Mesenchymal stem cell (in vitro differentiated cells and primary cell): Measurements from ENCODE around the gene DDN. TPM values are rescaled to one million over a fixed set of nuclear protein-coding genes. Genes with fewer than 3 reads are reported as not detected.

Source experiments
- DNase-seq: peaks from one replicate; pipeline ENCODE4 v3.0.0-alpha.2; 2013
- H2AFZ ChIP-seq: one replicate; pipeline ENCODE4 v1.6.1; 2013; ENCODE audit warnings: low read depth, mild to moderate bottlenecking, control low read depth, inconsistent platforms, low read length, moderate library complexity
- H2AK5ac ChIP-seq: 2 replicates; pipeline ENCODE4 v1.6.1; 2013; ENCODE audit warnings: low read length, moderate library complexity, mild to moderate bottlenecking, inconsistent platforms; ENCODE audit not compliant: severe bottlenecking
- H2BK120ac ChIP-seq: one replicate; pipeline ENCODE4 v1.6.1; 2013; ENCODE audit warnings: low read depth, mild to moderate bottlenecking, inconsistent platforms, low read length, moderate library complexity
- H2BK12ac ChIP-seq, 2 experiments: one replicate each; pipeline ENCODE4 v1.6.1; 2013; ENCODE audit warnings: inconsistent platforms in 2 of 2, low read length in 2 of 2, mild to moderate bottlenecking in 2 of 2, moderate library complexity in 2 of 2, control low read depth in 1 of 2
- H2BK15ac ChIP-seq: one replicate; pipeline ENCODE4 v1.6.1; 2013; ENCODE audit warnings: mild to moderate bottlenecking, low read depth, inconsistent platforms; ENCODE audit not compliant: poor library complexity, severe bottlenecking
- H2BK5ac ChIP-seq: 2 replicates; pipeline ENCODE4 v1.6.1; 2013; ENCODE audit warnings: low read depth, mild to moderate bottlenecking, low read length, control low read depth, inconsistent platforms; ENCODE audit not compliant: poor library complexity, severe bottlenecking
- H3K14ac ChIP-seq, 2 experiments: one replicate each; pipeline ENCODE4 v1.6.1; 2013; ENCODE audit warnings: inconsistent platforms in 2 of 2, low read length in 2 of 2, control low read depth in 1 of 2, mild to moderate bottlenecking in 1 of 2, moderate library complexity in 1 of 2
- H3K18ac ChIP-seq, 2 experiments: one replicate each; pipeline ENCODE4 v1.6.1; 2013; ENCODE audit warnings: inconsistent platforms in 2 of 2, low read length in 2 of 2, control low read depth in 1 of 2, low read depth in 1 of 2, mild to moderate bottlenecking in 1 of 2
- H3K23ac ChIP-seq, 2 experiments: one replicate each; pipeline ENCODE4 v1.6.1; 2013; ENCODE audit warnings: inconsistent platforms in 2 of 2, low read length in 2 of 2, mild to moderate bottlenecking in 2 of 2, moderate library complexity in 2 of 2, control low read depth in 1 of 2
- H3K27ac ChIP-seq: 2 replicates; pipeline ENCODE4 v1.5.1; 2013; ENCODE audit warnings: mild to moderate bottlenecking, moderate library complexity, low read length, control low read depth, inconsistent platforms; ENCODE audit not compliant: poor library complexity, severe bottlenecking
- H3K27me3 ChIP-seq, 2 experiments: 2 replicates each; pipeline versions ENCODE4 v1.6.1 to v1.7.0; 2013; ENCODE audit warnings: low read length in 2 of 2, mild to moderate bottlenecking in 2 of 2, moderate library complexity in 2 of 2, control low read depth in 1 of 2, inconsistent platforms in 1 of 2; ENCODE audit not compliant: control insufficient read depth in 1 of 2, insufficient read depth in 1 of 2
- H3K36me3 ChIP-seq, 2 experiments: 2 replicates each; pipeline versions ENCODE4 v1.6.1 to v1.7.0; 2013; ENCODE audit warnings: low read length in 2 of 2, control low read depth in 1 of 2, inconsistent platforms in 1 of 2, low read depth in 1 of 2, mild to moderate bottlenecking in 1 of 2; ENCODE audit not compliant: insufficient read depth in 2 of 2, control insufficient read depth in 1 of 2
- H3K4ac ChIP-seq, 2 experiments: one replicate each; pipeline ENCODE4 v1.6.1; 2013; ENCODE audit warnings: inconsistent platforms in 2 of 2, low read length in 2 of 2, mild to moderate bottlenecking in 2 of 2, moderate library complexity in 2 of 2, control low read depth in 1 of 2, low read depth in 1 of 2
- H3K4me1 ChIP-seq: 2 replicates; pipeline ENCODE4 v1.6.1; 2013; ENCODE audit warnings: low read depth, low read length, control low read depth; ENCODE audit not compliant: control insufficient read depth, insufficient read depth
- H3K4me2 ChIP-seq: 2 replicates; pipeline ENCODE4 v1.6.1; 2013; ENCODE audit warnings: low read length, mild to moderate bottlenecking, inconsistent platforms; ENCODE audit not compliant: poor library complexity, severe bottlenecking
- H3K4me3 ChIP-seq, 2 experiments: 2 replicates each; pipeline versions ENCODE4 v1.5.1 to v1.7.0; 2013; ENCODE audit warnings: low read length in 2 of 2, mild to moderate bottlenecking in 2 of 2, control low read depth in 1 of 2, low read depth in 1 of 2; ENCODE audit not compliant: insufficient read depth in 1 of 2
- H3K79me1 ChIP-seq: replicated peaks from 2 replicates; pipeline ENCODE4 v1.6.1; 2013; ENCODE audit warnings: mild to moderate bottlenecking, control low read depth, low read length, inconsistent platforms; ENCODE audit not compliant: poor library complexity, severe bottlenecking
- H3K9ac ChIP-seq: 2 replicates; pipeline ENCODE4 v1.7.0; 2013; ENCODE audit warnings: mild to moderate bottlenecking, low read length, moderate library complexity
- H3K9me3 ChIP-seq: 2 replicates; pipeline ENCODE4 v1.7.0; 2013; ENCODE audit warnings: mild to moderate bottlenecking, low read length; ENCODE audit not compliant: control insufficient read depth
- H4K8ac ChIP-seq: one replicate; pipeline ENCODE4 v1.6.1; 2013; ENCODE audit warnings: inconsistent platforms, mild to moderate bottlenecking, low read length, moderate library complexity
- H4K91ac ChIP-seq: one replicate; pipeline ENCODE4 v1.6.1; 2013; ENCODE audit warnings: mild to moderate bottlenecking, low read length, inconsistent platforms
- WGBS: methylation state at CpG from one replicate; pipeline ENCODE4 v1.1.7; 2013; ENCODE audit warnings: mixed read lengths; 5-methylcytosine and 5-hydroxymethylcytosine counted together
- small RNA-seq: library from polyadenylated mRNA; stranded (forward); fragments of <200 nt; extraction: miRNeasy Mini kit (QIAGEN cat#:217004); gene quantifications from one replicate; pipeline ENCODE3, GENCODE V24; 2013; ENCODE audit warnings: low read depth

Gene DDN

DNA sequence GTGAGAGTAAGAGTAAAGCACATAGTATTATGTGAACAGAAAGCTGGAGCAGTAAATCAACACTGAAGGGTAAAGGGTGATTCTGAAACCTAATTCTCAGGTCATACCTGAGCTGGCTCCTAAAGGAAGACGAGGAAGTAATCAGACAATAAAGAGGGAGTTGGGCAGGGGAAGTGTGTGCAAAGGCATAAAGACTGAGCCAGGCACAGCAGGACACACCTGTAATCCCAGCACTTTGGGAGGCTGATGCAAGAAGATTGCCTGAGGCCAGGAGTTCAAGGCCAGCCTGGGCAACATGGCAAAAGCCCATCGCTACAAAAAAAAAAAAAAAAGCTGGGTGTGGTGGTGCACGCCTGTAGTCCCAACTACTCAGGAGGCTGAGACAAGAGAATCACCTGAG is 51.4 kb downstream of the DDN start:
- no peak overlapping the region for H3K4me2 ChIP-seq
- no peak overlapping the region for H2BK5ac ChIP-seq
- no peak overlapping the region for H2BK120ac ChIP-seq
- peaks cover 9% of the 10 kb centered on the region for H3K79me1 ChIP-seq
- no peak overlapping the region for H3K4ac ChIP-seq
- no peak overlapping the region for H2BK15ac ChIP-seq
- no peaks in the 10 kb centered on the region for H3K9me3 ChIP-seq
- no peak overlapping the region for H4K91ac ChIP-seq
- H3K18ac ChIP-seq = no peak overlapping the region
- H3K4me1 ChIP-seq = peaks cover 1% of the 10 kb centered on the region
- no peak overlapping the region for H3K14ac ChIP-seq
- no peak overlapping the region for H2BK12ac ChIP-seq
- no peak overlapping the region for H2AK5ac ChIP-seq
- DNase-seq = no peak
- no peak overlapping the region for H3K27ac ChIP-seq
- no peak overlapping the region for H3K9ac ChIP-seq
- no peak overlapping the region for H2AFZ ChIP-seq
- WGBS = 100% methylated on average over 3 of the region's 3 CpGs
- no peak overlapping the region for H4K8ac ChIP-seq
- peaks cover 17 to 31% of the 10 kb centered on the region in 2 experiments for H3K36me3 ChIP-seq
- no peaks in the 10 kb centered on the region for H3K27me3 ChIP-seq
- no peak overlapping the region for H3K4me3 ChIP-seq
- H3K23ac ChIP-seq = no peak overlapping the region

DNA sequence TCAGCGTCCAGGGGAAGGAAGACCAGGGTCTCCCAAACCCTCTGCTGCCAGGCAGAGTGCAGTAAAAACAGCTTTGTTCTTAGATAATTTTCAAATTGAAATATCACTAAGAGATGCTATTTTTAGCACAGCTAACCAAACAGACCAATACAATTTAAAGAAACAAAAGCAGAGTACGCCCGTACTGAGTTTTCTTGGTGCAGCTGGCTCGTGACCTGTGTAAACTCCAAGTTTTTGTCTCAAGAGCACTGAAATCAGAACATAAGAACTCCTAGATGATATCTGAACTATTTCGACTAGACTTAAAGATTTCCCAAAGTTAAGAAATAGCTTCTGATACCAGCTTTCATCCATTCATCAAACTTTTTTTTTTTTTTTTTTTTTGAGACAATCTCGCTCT is 52.2 kb downstream of the DDN start:
- no peak overlapping the region for H2BK5ac ChIP-seq
- no peak overlapping the region for H3K4ac ChIP-seq
- no peak overlapping the region for H3K9ac ChIP-seq
- H3K9me3 ChIP-seq = no peaks in the 10 kb centered on the region
- H3K14ac ChIP-seq = no peak overlapping the region
- H3K4me2 ChIP-seq = no peak overlapping the region
- no peak overlapping the region for H3K23ac ChIP-seq
- no peaks in the 10 kb centered on the region for H3K27me3 ChIP-seq
- H3K18ac ChIP-seq = no peak overlapping the region
- H2BK15ac ChIP-seq = no peak overlapping the region
- H2AK5ac ChIP-seq = no peak overlapping the region
- H2BK120ac ChIP-seq = no peak overlapping the region
- no peak overlapping the region for H2BK12ac ChIP-seq
- H3K27ac ChIP-seq = no peak overlapping the region
- no peak overlapping the region for H2AFZ ChIP-seq
- H3K4me1 ChIP-seq = peaks cover 1% of the 10 kb centered on the region
- H4K91ac ChIP-seq = no peak overlapping the region
- H3K4me3 ChIP-seq = no peak overlapping the region
- H3K36me3 ChIP-seq = peaks cover 13 to 27% of the 10 kb centered on the region in 2 experiments
- H4K8ac ChIP-seq = no peak overlapping the region
- DNase-seq = no peak
- WGBS = 96% methylated on average over 6 of the region's 6 CpGs
- peaks cover 11% of the 10 kb centered on the region for H3K79me1 ChIP-seq

- H4K91ac ChIP-seq = no peak overlapping the region
- H3K18ac ChIP-seq = no peak overlapping the region
- no peak overlapping the region for H2AK5ac ChIP-seq
- no peak overlapping the region for H3K9ac ChIP-seq
- peaks cover 18% of the 10 kb centered on the region for H3K79me1 ChIP-seq
- peaks cover 1% of the 10 kb centered on the region for H3K4me1 ChIP-seq
- no peak overlapping the region for H3K27ac ChIP-seq
- no peak overlapping the region for H3K14ac ChIP-seq
- no peak overlapping the region for H2BK120ac ChIP-seq
- H3K4me2 ChIP-seq = no peak overlapping the region
- no peak overlapping the region for H4K8ac ChIP-seq
- no peak overlapping the region for H3K4me3 ChIP-seq
- no peak overlapping the region for H3K4ac ChIP-seq
- H3K36me3 ChIP-seq = peaks cover 12 to 33% of the 10 kb centered on the region in 2 experiments
- no peak overlapping the region for H2BK5ac ChIP-seq
- no peak overlapping the region for H2AFZ ChIP-seq
- H3K27me3 ChIP-seq = no peaks in the 10 kb centered on the region
- DNase-seq = no peak
- no peak overlapping the region for H2BK15ac ChIP-seq
- H2BK12ac ChIP-seq = no peak overlapping the region
- no peaks in the 10 kb centered on the region for H3K9me3 ChIP-seq
- H3K23ac ChIP-seq = no peak overlapping the region
These were observed 53.0 kb downstream of the DDN start for GRCh38 chr12:48946205-48946604.

Small RNAs within 50 kb of the gene (small RNA-seq; reads per million reads assigned to genes)
- gene RNU6-940P = not detected
